ENCODE data around the gene GLT6D1.
"Not testable (repeated sequence)": the region's sequence is repeated elsewhere in the genome, so short reads cannot be mapped to it uniquely, and the experiment has no call there.

GLT6D1 gene

GRCh38 chr9:135639196-135639595, at the start of gene GLT6D1:
GLT6D1 (minus strand) TSS chr9:135639540; CDS start chr9:135639187, 353 bp downstream.
- DNase-seq: no peak

GRCh38 chr9:135689011-135689410, 49.7 kb upstream of the GLT6D1 start:
- DNase-seq: no peak

- no peak for DNase-seq
These were observed 47.9 kb upstream of the GLT6D1 start for GRCh38 chr9:135687216-135687615.

- no peak for DNase-seq
These were observed 45.4 kb upstream of the GLT6D1 start for GRCh38 chr9:135684691-135685090.

GRCh38 chr9:135683401-135684034, 44.2 kb upstream of the GLT6D1 start:
- DNase-seq: no peak

GRCh38 chr9:135681161-135681560, 41.8 kb upstream of the GLT6D1 start:
- no peak for DNase-seq

GRCh38 chr9:135680056-135680455, 40.7 kb upstream of the GLT6D1 start:
- DNase-seq: no peak

GRCh38 chr9:135678236-135679017, 39.1 kb upstream of the GLT6D1 start:
- no peak for DNase-seq

GRCh38 chr9:135677641-135678168, 38.4 kb upstream of the GLT6D1 start:
- no peak for DNase-seq

- DNase-seq: no peak
These were observed 37.6 kb upstream of the GLT6D1 start for GRCh38 chr9:135676891-135677290.

- DNase-seq: no peak
These were observed 35.6 kb upstream of the GLT6D1 start for GRCh38 chr9:135674977-135675376.

- DNase-seq: no peak
These were observed 34.6 kb upstream of the GLT6D1 start for GRCh38 chr9:135673941-135674340.

GRCh38 chr9:135672786-135673185, 33.4 kb upstream of the GLT6D1 start:
- not testable (repeated sequence) for DNase-seq

- DNase-seq: no peak
These were observed 32.3 kb upstream of the GLT6D1 start for GRCh38 chr9:135671591-135672041.

- DNase-seq: no peak
These were observed 31.6 kb upstream of the GLT6D1 start for GRCh38 chr9:135670721-135671590.

- DNase-seq: no peak
These were observed 30.4 kb upstream of the GLT6D1 start for GRCh38 chr9:135669616-135670285.

- DNase-seq: not testable (repeated sequence)
These were observed 29.7 kb upstream of the GLT6D1 start for GRCh38 chr9:135669018-135669417.

- DNase-seq: no peak
These were observed 28.2 kb upstream of the GLT6D1 start for GRCh38 chr9:135667463-135668001.

GRCh38 chr9:135666534-135667462, 27.5 kb upstream of the GLT6D1 start:
- DNase-seq: no peak

- DNase-seq: no peak
These were observed 26.5 kb upstream of the GLT6D1 start for GRCh38 chr9:135665795-135666189.

Measured in islet precursor cell (in vitro differentiated cells).